HEK293 (cell line): ENCODE data around the gene YPEL1.
A peak's percentile ranks its signal among the peaks of the same experiment; 100 is the strongest.
"Not testable (repeated sequence)": the region's sequence is repeated elsewhere in the genome, so short reads cannot be mapped to it uniquely, and the experiment has no call there.

Source experiments
- CTCF ChIA-PET: fragments of 350-600 bp; formaldehyde crosslinking; extraction: SDS; loops from one replicate; lab custom pipeline; 2021; ENCODE audit warnings: antibody characterized with exemption; lab: Yijun Ruan, JAX
- POLR2A ChIA-PET: fragments of 300-600 bp; formaldehyde crosslinking; extraction: SDS; loops from one replicate; lab custom pipeline; 2020; ENCODE audit warnings: antibody characterized with exemption, inconsistent platforms; lab: Yijun Ruan, JAX
- H3K27ac ChIP-seq: fragments of 200-500 bp; sonication (Bioruptor generic); 2 replicates; pipeline ENCODE4 v1.5.1; 2014; ENCODE audit warnings: low read depth, low read length, control low read depth, inconsistent platforms; ENCODE audit errors: extremely low read depth
- H3K36me3 ChIP-seq, 2 experiments: fragments of 200-500 bp in 1 of 2; sonication (Bioruptor generic) in 1 of 2; 1 replicate in 1 of 2; 2 replicates in 1 of 2; pipeline ENCODE4 v1.5.1; 2014 to 2017; ENCODE audit warnings: inconsistent platforms in 2 of 2, low read length in 2 of 2; ENCODE audit not compliant: control insufficient read depth in 2 of 2, insufficient read depth in 1 of 2
- H3K4me1 ChIP-seq: fragments of 200-500 bp; sonication (Bioruptor generic); 2 replicates; pipeline ENCODE4 v1.5.1; 2014; ENCODE audit warnings: mild to moderate bottlenecking, low read length, inconsistent platforms; ENCODE audit not compliant: control insufficient read depth, insufficient read depth
- H3K4me3 ChIP-seq: 2 replicates; pipeline ENCODE4 v1.5.1; 2011; ENCODE audit warnings: low read depth, mild to moderate bottlenecking, control low read depth, low read length, moderate library complexity
- H3K9me3 ChIP-seq: fragments of 200-500 bp; sonication (Bioruptor generic); 2 replicates; pipeline ENCODE4 v1.5.1; 2014; ENCODE audit warnings: low read depth, low read length, inconsistent platforms; ENCODE audit not compliant: control insufficient read depth, insufficient read depth
- FEZF1 ChIP-seq: fragments of 450-650 bp; formaldehyde crosslinking; IDR thresholded peaks from 2 replicates; pipeline ENCODE4 v1.5.1; 2016; ENCODE audit warnings: missing biosample characterization, missing genetic modification characterization
- HOXA7 ChIP-seq: sonication (generic); formaldehyde crosslinking; IDR thresholded peaks from 2 replicates; pipeline ENCODE4 v1.8.1; 2022; ENCODE audit warnings: missing genetic modification reagents, borderline replicate concordance
- INSM2 ChIP-seq: fragments of 450-650 bp; formaldehyde crosslinking; IDR thresholded peaks from 2 replicates; pipeline ENCODE4 v1.5.1; 2016; ENCODE audit warnings: missing biosample characterization, missing genetic modification characterization
- KLF8 ChIP-seq: fragments of 450-650 bp; formaldehyde crosslinking; IDR thresholded peaks from 2 replicates; pipeline ENCODE4 v1.5.1; 2016; ENCODE audit warnings: missing biosample characterization, missing genetic modification characterization
- PRDM1 ChIP-seq: fragments of 450-650 bp; formaldehyde crosslinking; IDR thresholded peaks from 2 replicates; pipeline ENCODE4; 2016; ENCODE audit warnings: missing biosample characterization, missing genetic modification characterization
- PRDM4 ChIP-seq: fragments of 450-650 bp; formaldehyde crosslinking; IDR thresholded peaks from 2 replicates; pipeline ENCODE4 v1.5.1; 2017; ENCODE audit warnings: missing biosample characterization, missing genetic modification characterization
- RBAK ChIP-seq: fragments of 450-650 bp; formaldehyde crosslinking; IDR thresholded peaks from 2 replicates; pipeline ENCODE4 v1.5.1; 2016; ENCODE audit warnings: missing biosample characterization, missing genetic modification characterization
- SCRT2 ChIP-seq: fragments of 450-650 bp; formaldehyde crosslinking; IDR thresholded peaks from 2 replicates; pipeline ENCODE4 v1.5.1; 2016; ENCODE audit warnings: missing biosample characterization, missing genetic modification characterization
- ZBTB20 ChIP-seq: fragments of 450-650 bp; formaldehyde crosslinking; IDR thresholded peaks from 2 replicates; pipeline ENCODE4 v1.5.1; 2016; ENCODE audit warnings: missing biosample characterization, missing genetic modification characterization
- ZFP41 ChIP-seq: fragments of 450-650 bp; formaldehyde crosslinking; IDR thresholded peaks from 2 replicates; pipeline ENCODE4 v1.5.1; 2016; ENCODE audit warnings: missing biosample characterization, missing genetic modification characterization, borderline replicate concordance
- ZNF121 ChIP-seq: fragments of 450-650 bp; formaldehyde crosslinking; IDR thresholded peaks from 2 replicates; pipeline ENCODE4 v1.5.1; 2016; ENCODE audit warnings: missing biosample characterization, missing genetic modification characterization
- ZNF19 ChIP-seq: fragments of 450-650 bp; formaldehyde crosslinking; IDR thresholded peaks from 2 replicates; pipeline ENCODE4; 2016; ENCODE audit warnings: missing biosample characterization, missing genetic modification characterization, low read depth
- ZNF302 ChIP-seq: fragments of 450-650 bp; formaldehyde crosslinking; IDR thresholded peaks from 2 replicates; pipeline ENCODE4 v1.5.1; 2016; ENCODE audit warnings: missing biosample characterization, missing genetic modification characterization, low read depth
- ZNF341 ChIP-seq: fragments of 450-650 bp; formaldehyde crosslinking; IDR thresholded peaks from 2 replicates; pipeline ENCODE4; 2016; ENCODE audit warnings: low read depth, missing biosample characterization, missing genetic modification characterization
- ZNF514 ChIP-seq: fragments of 450-650 bp; formaldehyde crosslinking; IDR thresholded peaks from 2 replicates; pipeline ENCODE4 v1.5.1; 2016; ENCODE audit warnings: missing biosample characterization, missing genetic modification characterization
- ZNF664 ChIP-seq: fragments of 450-650 bp; formaldehyde crosslinking; IDR thresholded peaks from 2 replicates; pipeline ENCODE4 v1.5.1; 2016; ENCODE audit warnings: missing biosample characterization, missing genetic modification characterization
- ZNF76 ChIP-seq: fragments of 450-650 bp; formaldehyde crosslinking; IDR thresholded peaks from 2 replicates; pipeline ENCODE4; 2016; ENCODE audit warnings: low read depth, missing biosample characterization, missing genetic modification characterization, borderline replicate concordance
- TF ChIP-seq, protein P1 (sequence below): fragments of 450-650 bp; formaldehyde crosslinking; IDR thresholded peaks from 2 replicates; pipeline ENCODE4 v1.5.1; 2016; ENCODE audit warnings: missing biosample characterization, missing genetic modification characterization
- TF ChIP-seq, protein P2 (sequence below): fragments of 450-650 bp; formaldehyde crosslinking; IDR thresholded peaks from 2 replicates; pipeline ENCODE4 v1.5.1; 2016; ENCODE audit warnings: missing biosample characterization, missing genetic modification characterization

YPEL1 gene

GRCh38 chr22:21719024-21719423 is 16.6 kb downstream of the YPEL1 start:
- Histone ChIP-seq H3K9me3 (no peaks in the 10 kb centered on the region), H3K4me1 (no peaks in the 10 kb centered on the region), H3K4me3 (no peak overlapping the region), H3K36me3 (no peaks in the 10 kb centered on the region), H3K27ac (no peak overlapping the region)
- ChIA-PET POLR2A (interaction anchor here (0.5 to 1.7 kb wide), 3 partner anchors 11 to 205 kb away, joined by 3 to 11 read pairs (median 4); partner anchors contain the start of gene YPEL1), CTCF (interaction anchor here (0.6 to 3.3 kb wide), 7 partner anchors 9 to 234 kb away, joined by 3 to 22 read pairs (median 3); partner anchors contain the start of gene PPM1F)
- TF ChIP-seq ZNF121 (no peak), ZNF664 (tag by site-specific recombination) (no peak), ZFP41 (tag by site-specific recombination) (no peak), ZBTB20 (tag by site-specific recombination) (no peak), INSM2 (tag by site-specific recombination) (no peak), HOXA7 (CRISPR knock-in tag) (no peak), RBAK (tag by site-specific recombination) (no peak)
- TF ChIP-seq, protein P1, sequence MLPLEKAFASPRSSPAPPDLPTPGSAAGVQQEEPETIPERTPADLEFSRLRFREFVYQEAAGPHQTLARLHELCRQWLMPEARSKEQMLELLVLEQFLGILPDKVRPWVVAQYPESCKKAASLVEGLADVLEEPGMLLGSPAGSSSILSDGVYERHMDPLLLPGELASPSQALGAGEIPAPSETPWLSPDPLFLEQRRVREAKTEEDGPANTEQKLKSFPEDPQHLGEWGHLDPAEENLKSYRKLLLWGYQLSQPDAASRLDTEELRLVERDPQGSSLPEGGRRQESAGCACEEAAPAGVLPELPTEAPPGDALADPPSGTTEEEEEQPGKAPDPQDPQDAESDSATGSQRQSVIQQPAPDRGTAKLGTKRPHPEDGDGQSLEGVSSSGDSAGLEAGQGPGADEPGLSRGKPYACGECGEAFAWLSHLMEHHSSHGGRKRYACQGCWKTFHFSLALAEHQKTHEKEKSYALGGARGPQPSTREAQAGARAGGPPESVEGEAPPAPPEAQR (tag by site-specific recombination): no peak

DNA sequence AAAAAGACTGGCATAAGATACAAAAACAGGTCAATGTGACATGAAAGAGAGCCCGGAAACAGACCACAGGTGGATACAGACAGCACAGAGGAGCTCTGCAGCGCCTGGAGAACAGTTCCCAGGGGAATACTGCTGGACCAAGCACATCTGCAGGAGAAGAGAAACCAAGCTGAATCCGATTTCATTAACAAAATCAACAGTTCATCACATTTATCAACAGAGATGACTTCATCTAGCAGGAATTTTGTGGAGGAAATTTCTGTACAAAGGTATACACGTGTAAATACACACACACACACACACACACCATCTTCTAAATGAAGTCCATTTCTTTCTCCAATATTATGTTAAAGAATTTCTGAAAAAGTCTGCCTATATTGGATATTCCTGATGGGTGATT is 17.1 kb downstream of the YPEL1 start:
- no peaks in the 10 kb centered on the region for H3K4me1 ChIP-seq
- ChIA-PET CTCF (interaction anchor here (0.6 to 3.3 kb wide), 5 partner anchors 12 to 234 kb away, joined by 3 to 22 read pairs (median 4); partner anchors contain the start of gene PPM1F), POLR2A (interaction anchor here (1.2 to 1.7 kb wide), 2 partner anchors 10 to 17 kb away, joined by 3 to 11 read pairs; partner anchors contain the start of gene YPEL1)
- H3K4me3 ChIP-seq: no peak overlapping the region
- 0 out of 2 replicates have a peak, but pooled peaks have one; percentile 34 for TF ChIP-seq KLF8
- 0 out of 2 replicates have a peak, but pooled peaks have one; percentile 24 for TF ChIP-seq PRDM1 (tag by site-specific recombination)
- no peak for TF ChIP-seq ZNF514 (tag by site-specific recombination)
- TF ChIP-seq SCRT2 (tag by site-specific recombination): peak; percentile 43; the same call in 1 of the 2 replicates
- TF ChIP-seq ZNF302 (tag by site-specific recombination): no peak
- TF ChIP-seq, all 188 proteins: peak for 3
- Histone ChIP-seq H3K9me3 (no peaks in the 10 kb centered on the region), H3K36me3 (no peaks in the 10 kb centered on the region), H3K27ac (no peak overlapping the region)

- H3K9me3 ChIP-seq, H3K4me3 ChIP-seq, H3K4me1 ChIP-seq, POLR2A ChIA-PET, H3K36me3 ChIP-seq, H3K27ac ChIP-seq: not testable (repeated sequence)
- CTCF ChIA-PET: interaction anchor here (3.3 kb wide), 1 partner anchor 221 kb away, joined by 22 read pairs; no protein-coding TSS in a partner anchor
These were observed 19.0 kb downstream of the YPEL1 start for GRCh38 chr22:21716395-21717122.

- H3K27ac ChIP-seq: no peak overlapping the region
- ChIA-PET CTCF (interaction anchor here (0.6 to 1.9 kb wide), 6 partner anchors 11 to 224 kb away, joined by 3 to 6 read pairs (median 3); no protein-coding TSS in a partner anchor), POLR2A (no interaction called here)
- TF ChIP-seq, protein P2, sequence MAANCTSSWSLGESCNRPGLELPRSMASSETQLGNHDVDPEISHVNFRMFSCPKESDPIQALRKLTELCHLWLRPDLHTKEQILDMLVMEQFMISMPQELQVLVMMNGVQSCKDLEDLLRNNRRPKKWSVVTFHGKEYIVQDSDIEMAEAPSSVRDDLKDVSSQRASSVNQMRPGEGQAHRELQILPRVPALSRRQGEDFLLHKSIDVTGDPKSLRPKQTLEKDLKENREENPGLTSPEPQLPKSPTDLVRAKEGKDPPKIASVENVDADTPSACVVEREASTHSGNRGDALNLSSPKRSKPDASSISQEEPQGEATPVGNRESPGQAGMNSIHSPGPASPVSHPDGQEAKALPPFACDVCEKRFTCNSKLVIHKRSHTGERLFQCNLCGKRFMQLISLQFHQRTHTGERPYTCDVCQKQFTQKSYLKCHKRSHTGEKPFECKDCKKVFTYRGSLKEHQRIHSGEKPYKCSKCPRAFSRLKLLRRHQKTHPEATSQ (tag by site-specific recombination): no peak
- TF ChIP-seq PRDM4 (tag by site-specific recombination) (no peak), ZNF76 (tag by site-specific recombination) (no peak), FEZF1 (tag by site-specific recombination) (no peak), ZNF19 (tag by site-specific recombination) (no peak), ZNF341 (tag by site-specific recombination) (no peak)
These were observed 20.8 kb downstream of the YPEL1 start for GRCh38 chr22:21714786-21715185.

More at GRCh38 chr22:21714786-21715185, 20.8 kb downstream of the YPEL1 start:
- no peaks in the 10 kb centered on the region for H3K9me3 ChIP-seq
- H3K36me3 ChIP-seq: peaks cover 0 to under 1% of the 10 kb centered on the region in 2 experiments; a peak in 1 of 3 replicates
- no peak overlapping the region for H3K4me3 ChIP-seq
- no peaks in the 10 kb centered on the region for H3K4me1 ChIP-seq
